ENCODE measurements around the gene IQGAP2. TPM values are rescaled to one million over a fixed set of nuclear protein-coding genes. Genes with fewer than 3 reads are reported as not detected.

Gene IQGAP2
- total and polyA plus RNA-seq, 9 of the 15 experiments (the other 6 are each of a cell fraction or from before 2014, with no cell fraction given), result 8.7 to 23.2 (median 17.4) TPM

DNA sequence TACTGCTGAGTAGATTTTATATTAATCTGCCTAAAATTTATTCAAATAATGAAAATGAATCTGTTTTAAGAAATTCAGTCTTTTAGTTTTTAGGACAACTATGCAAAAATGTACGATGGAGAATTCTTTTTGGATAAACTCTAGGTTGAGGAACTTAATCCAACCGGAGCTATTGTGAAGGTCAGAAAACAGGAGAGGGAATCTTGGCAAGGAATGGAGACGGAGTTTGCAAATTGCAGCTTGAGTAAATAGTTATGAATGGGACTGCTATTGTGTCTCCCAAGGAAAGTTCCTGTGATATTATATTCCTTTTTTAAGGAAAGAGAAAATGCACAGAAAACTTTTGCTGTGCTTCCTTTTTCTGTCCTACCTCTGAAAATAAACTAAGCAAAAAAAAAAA is 67.9 kb downstream of the IQGAP2 start:
- Histone ChIP-seq H3K9ac (ENCODE audit: insufficient read depth in 1 of 2, low read depth in 2 of 2, low read length in 2 of 2) (no peak overlapping the region), H4K20me1 (replicated peaks; ENCODE audit: control insufficient read depth, insufficient read depth, low read length) (no peaks in the 10 kb centered on the region), H3K4me3 (no peak overlapping the region), H3K36me3 (ENCODE audit: control insufficient read depth, insufficient read depth, low read length) (no peaks in the 10 kb centered on the region), H3K4me1 (replicated peaks in 1 of 2; ENCODE audit: control insufficient read depth in 2 of 2, insufficient read depth in 2 of 2, low read length in 2 of 2) (peaks cover 0 to 8% of the 10 kb centered on the region in 2 experiments; a peak in 2 of 5 replicates), H2AFZ (ENCODE audit: low read depth, low read length) (no peak overlapping the region), H3K79me2 (ENCODE audit: control insufficient read depth, insufficient read depth, low read length) (no peaks in the 10 kb centered on the region), H3K27ac (ENCODE audit: extremely low read depth, low read depth, low read length) (no peak overlapping the region), H3K9me3 (replicated peaks; ENCODE audit: control insufficient read depth, insufficient read depth, low read depth, low read length) (no peaks in the 10 kb centered on the region), H3K9me1 (ENCODE audit: control insufficient read depth, insufficient read depth, low read length) (no peaks in the 10 kb centered on the region), H3K27me3 (ENCODE audit: control insufficient read depth in 2 of 2, insufficient read depth in 2 of 2, low read length in 2 of 2) (no peaks in the 10 kb centered on the region), H3K4me2 (ENCODE audit: insufficient read depth, low read length) (no peak overlapping the region)
- ChIA-PET CTCF (ENCODE audit: low intra/inter-chr PET ratio) (no interaction called here), POLR2A (interaction anchor here (0.9 to 1.8 kb wide), 3 partner anchors 9 to 12 kb away, joined by 3 to 6 read pairs (median 4); no protein-coding TSS in a partner anchor)
- in situ Hi-C loops (cut with MboI), result no loop called here
- no peak for TF ChIP-seq RB1 (IDR thresholded peaks at IDR 0.05; ENCODE audit: low read depth)
- FAIRE-seq (no peak), DNase-seq (ENCODE audit: extremely low read depth in 1 of 4, low spot score in 3 of 4) (no peak), ATAC-seq (no peak)
- WGBS (ENCODE audit: insufficient coverage, low coverage, missing lambda C conversion rate), result 53% methylated on average over 3 of the region's 3 CpGs
- intact Hi-C loops (cut with micrococcal nuclease), result no loop called here
- BruUV-seq (replicated peaks), result no TSS peak

GRCh38 chr5:76471406-76471805 is 68.3 kb downstream of the IQGAP2 start:
- DNase-seq (ENCODE audit: extremely low read depth in 1 of 4, low spot score in 3 of 4) (no peak), FAIRE-seq (no peak), ATAC-seq (no peak)
- H3K27me3 ChIP-seq (ENCODE audit: control insufficient read depth in 2 of 2, insufficient read depth in 2 of 2, low read length in 2 of 2), result no peaks in the 10 kb centered on the region
- H3K4me3 ChIP-seq, result no peak overlapping the region
- H3K9ac ChIP-seq (ENCODE audit: insufficient read depth in 1 of 2, low read depth in 2 of 2, low read length in 2 of 2), result no peak overlapping the region
- in situ Hi-C loops (cut with MboI) (no loop called here), intact Hi-C loops (cut with micrococcal nuclease) (no loop called here)
- H3K79me2 ChIP-seq (ENCODE audit: control insufficient read depth, insufficient read depth, low read length), result no peaks in the 10 kb centered on the region
- H4K20me1 ChIP-seq (replicated peaks; ENCODE audit: control insufficient read depth, insufficient read depth, low read length), result no peaks in the 10 kb centered on the region
- CTCF ChIA-PET (ENCODE audit: low intra/inter-chr PET ratio), result no interaction called here
- WGBS (ENCODE audit: insufficient coverage, low coverage, missing lambda C conversion rate), result 0% methylated on average over 1 of the region's 1 CpG
- H3K36me3 ChIP-seq (ENCODE audit: control insufficient read depth, insufficient read depth, low read length), result no peaks in the 10 kb centered on the region
- no peak overlapping the region for H2AFZ ChIP-seq (ENCODE audit: low read depth, low read length)
- no peak overlapping the region for H3K4me2 ChIP-seq (ENCODE audit: insufficient read depth, low read length)
- H3K4me1 ChIP-seq (replicated peaks in 1 of 2; ENCODE audit: control insufficient read depth in 2 of 2, insufficient read depth in 2 of 2, low read length in 2 of 2), result peaks cover 0 to 12% of the 10 kb centered on the region in 2 experiments; a peak in 2 of 5 replicates
- H3K9me1 ChIP-seq (ENCODE audit: control insufficient read depth, insufficient read depth, low read length), result no peaks in the 10 kb centered on the region
- POLR2A ChIA-PET, result interaction anchor here (1.2 to 1.8 kb wide), 3 partner anchors 9 to 14 kb away, joined by 3 to 7 read pairs (median 4); no protein-coding TSS in a partner anchor
- H3K9me3 ChIP-seq (replicated peaks; ENCODE audit: control insufficient read depth, insufficient read depth, low read depth, low read length), result no peaks in the 10 kb centered on the region
- no TSS peak for BruUV-seq (replicated peaks)
- no peak overlapping the region for H3K27ac ChIP-seq (ENCODE audit: extremely low read depth, low read depth, low read length)
- TF ChIP-seq NFE2L1 (tag; IDR thresholded peaks at IDR 0.05; ENCODE audit: borderline replicate concordance, low read depth), result no peak
- no peak for TF ChIP-seq ZNF232 (CRISPR knock-in tag; IDR thresholded peaks at IDR 0.05)
- TF ChIP-seq KLF13 (tag; IDR thresholded peaks at IDR 0.05; ENCODE audit: borderline replicate concordance, low read depth), result no peak
- no peak for TF ChIP-seq ASH1L (IDR thresholded peaks at IDR 0.05; ENCODE audit: borderline replicate concordance, low read depth, partially characterized antibody)
- no peak for TF ChIP-seq C11orf30 (IDR thresholded peaks at IDR 0.05; ENCODE audit: low read depth)
- no peak for TF ChIP-seq ZNF561 (CRISPR knock-in tag; conservative IDR thresholded peaks at IDR 0.05)
- TF ChIP-seq MAFG (tag; conservative IDR thresholded peaks at IDR 0.05), result no peak
- TF ChIP-seq, protein P1, sequence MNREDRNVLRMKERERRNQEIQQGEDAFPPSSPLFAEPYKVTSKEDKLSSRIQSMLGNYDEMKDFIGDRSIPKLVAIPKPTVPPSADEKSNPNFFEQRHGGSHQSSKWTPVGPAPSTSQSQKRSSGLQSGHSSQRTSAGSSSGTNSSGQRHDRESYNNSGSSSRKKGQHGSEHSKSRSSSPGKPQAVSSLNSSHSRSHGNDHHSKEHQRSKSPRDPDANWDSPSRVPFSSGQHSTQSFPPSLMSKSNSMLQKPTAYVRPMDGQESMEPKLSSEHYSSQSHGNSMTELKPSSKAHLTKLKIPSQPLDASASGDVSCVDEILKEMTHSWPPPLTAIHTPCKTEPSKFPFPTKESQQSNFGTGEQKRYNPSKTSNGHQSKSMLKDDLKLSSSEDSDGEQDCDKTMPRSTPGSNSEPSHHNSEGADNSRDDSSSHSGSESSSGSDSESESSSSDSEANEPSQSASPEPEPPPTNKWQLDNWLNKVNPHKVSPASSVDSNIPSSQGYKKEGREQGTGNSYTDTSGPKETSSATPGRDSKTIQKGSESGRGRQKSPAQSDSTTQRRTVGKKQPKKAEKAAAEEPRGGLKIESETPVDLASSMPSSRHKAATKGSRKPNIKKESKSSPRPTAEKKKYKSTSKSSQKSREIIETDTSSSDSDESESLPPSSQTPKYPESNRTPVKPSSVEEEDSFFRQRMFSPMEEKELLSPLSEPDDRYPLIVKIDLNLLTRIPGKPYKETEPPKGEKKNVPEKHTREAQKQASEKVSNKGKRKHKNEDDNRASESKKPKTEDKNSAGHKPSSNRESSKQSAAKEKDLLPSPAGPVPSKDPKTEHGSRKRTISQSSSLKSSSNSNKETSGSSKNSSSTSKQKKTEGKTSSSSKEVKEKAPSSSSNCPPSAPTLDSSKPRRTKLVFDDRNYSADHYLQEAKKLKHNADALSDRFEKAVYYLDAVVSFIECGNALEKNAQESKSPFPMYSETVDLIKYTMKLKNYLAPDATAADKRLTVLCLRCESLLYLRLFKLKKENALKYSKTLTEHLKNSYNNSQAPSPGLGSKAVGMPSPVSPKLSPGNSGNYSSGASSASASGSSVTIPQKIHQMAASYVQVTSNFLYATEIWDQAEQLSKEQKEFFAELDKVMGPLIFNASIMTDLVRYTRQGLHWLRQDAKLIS (CRISPR knock-in tag; IDR thresholded peaks at IDR 0.05), result no peak
